Common myeloid progenitor, CD34-positive (primary cell): ENCODE results near the gene CASK.

Experiments
- CTCF ChIA-PET: fragments of 350-600 bp; sonication (Branson Sonifier 250); formaldehyde crosslinking; loops from one replicate; lab custom pipeline; 2021; ENCODE audit warnings: antibody characterized with exemption; lab: Charles Lee
- POLR2A ChIA-PET: fragments of 350-600 bp; sonication (Branson Sonifier 250); formaldehyde crosslinking; loops from one replicate; lab custom pipeline; 2021; ENCODE audit warnings: antibody characterized with exemption; lab: Charles Lee
- DNase-seq, 3 donors: peaks; one replicate each; pipeline versions ENCODE4 v3.0.0 to v3.0.0-alpha.2; 2013
- H3K27ac ChIP-seq, 2 experiments: 1 replicate in 1 of 2; 2 replicates in 1 of 2; pipeline ENCODE4 v1.7.0; 2013; ENCODE audit warnings: inconsistent platforms in 2 of 2, low read length in 2 of 2, mild to moderate bottlenecking in 2 of 2, low read depth in 1 of 2, moderate library complexity in 1 of 2; ENCODE audit not compliant: severe bottlenecking in 2 of 2, insufficient read depth in 1 of 2, poor library complexity in 1 of 2
- H3K27me3 ChIP-seq, 5 experiments: replicated peaks in 2 of 5; 1 replicate in 3 of 5; 2 replicates in 2 of 5; pipeline versions ENCODE4 v1.6.1 to v1.7.0; 2013; ENCODE audit warnings: low read length in 4 of 5, mild to moderate bottlenecking in 2 of 5, moderate library complexity in 2 of 5, inconsistent platforms in 1 of 5; ENCODE audit not compliant: insufficient read depth in 5 of 5, control insufficient read depth in 4 of 5
- H3K36me3 ChIP-seq, 4 experiments: 1 replicate in 2 of 4; 2 replicates in 2 of 4; pipeline versions ENCODE4 v1.6.1 to v1.7.0; 2013; ENCODE audit warnings: low read length in 3 of 4, control low read depth in 1 of 4, mild to moderate bottlenecking in 1 of 4; ENCODE audit not compliant: control insufficient read depth in 4 of 4, insufficient read depth in 4 of 4
- H3K4me1 ChIP-seq, 4 experiments: 1 replicate in 3 of 4; 2 replicates in 1 of 4; pipeline versions ENCODE4 v1.6.1 to v1.7.1; 2013; ENCODE audit warnings: low read length in 3 of 4, mild to moderate bottlenecking in 3 of 4, control low read depth in 1 of 4, inconsistent platforms in 1 of 4, moderate library complexity in 1 of 4; ENCODE audit not compliant: control insufficient read depth in 4 of 4, insufficient read depth in 4 of 4; ENCODE audit errors: control extremely low read depth in 1 of 4
- H3K4me3 ChIP-seq, 7 experiments: 1 replicate in 4 of 7; 2 replicates in 3 of 7; pipeline versions ENCODE4 v1.5.1 to v1.7.0; 2013; ENCODE audit warnings: mild to moderate bottlenecking in 7 of 7, low read length in 6 of 7, moderate library complexity in 6 of 7, inconsistent platforms in 2 of 7, low read depth in 2 of 7, control low read depth in 1 of 7; ENCODE audit not compliant: insufficient read depth in 4 of 7, control insufficient read depth in 1 of 7; ENCODE audit errors: extremely low read depth in 1 of 7
- H3K9me3 ChIP-seq, 5 experiments: 1 replicate in 4 of 5; 2 replicates in 1 of 5; pipeline versions ENCODE4 v1.6.1 to v1.7.1; 2013; ENCODE audit warnings: low read length in 4 of 5, mild to moderate bottlenecking in 2 of 5, inconsistent platforms in 1 of 5, low read depth in 1 of 5, moderate library complexity in 1 of 5; ENCODE audit not compliant: control insufficient read depth in 4 of 5, insufficient read depth in 2 of 5; ENCODE audit errors: control extremely low read depth in 1 of 5
- WGBS: methylation state at CpG from one replicate; pipeline ENCODE4 v1.1.5; 2013; ENCODE audit not compliant: insufficient coverage; 5-methylcytosine and 5-hydroxymethylcytosine counted together

CASK gene

GRCh38 chrX:41923978-41924683 lies 777 bp upstream of the CASK start:
- no peaks in the 10 kb centered on the region for H3K9me3 ChIP-seq
- 34% methylated on average over 10 of the region's 16 CpGs for WGBS
- H3K4me3 ChIP-seq: peak overlapping the region; percentile 55 to 87 (median 77)
- H3K27ac ChIP-seq: no peak overlapping the region
- H3K27me3 ChIP-seq: peaks cover 0 to 13% (median 0%) of the 10 kb centered on the region in 5 experiments
- CTCF ChIA-PET: no interaction called here
- no peaks in the 10 kb centered on the region for H3K36me3 ChIP-seq
- peak in 2 of 3 donors; percentile 10 to 35 for DNase-seq
- POLR2A ChIA-PET: no interaction called here
- peaks cover 11 to 13% (median 12%) of the 10 kb centered on the region in 4 experiments for H3K4me1 ChIP-seq

DNA sequence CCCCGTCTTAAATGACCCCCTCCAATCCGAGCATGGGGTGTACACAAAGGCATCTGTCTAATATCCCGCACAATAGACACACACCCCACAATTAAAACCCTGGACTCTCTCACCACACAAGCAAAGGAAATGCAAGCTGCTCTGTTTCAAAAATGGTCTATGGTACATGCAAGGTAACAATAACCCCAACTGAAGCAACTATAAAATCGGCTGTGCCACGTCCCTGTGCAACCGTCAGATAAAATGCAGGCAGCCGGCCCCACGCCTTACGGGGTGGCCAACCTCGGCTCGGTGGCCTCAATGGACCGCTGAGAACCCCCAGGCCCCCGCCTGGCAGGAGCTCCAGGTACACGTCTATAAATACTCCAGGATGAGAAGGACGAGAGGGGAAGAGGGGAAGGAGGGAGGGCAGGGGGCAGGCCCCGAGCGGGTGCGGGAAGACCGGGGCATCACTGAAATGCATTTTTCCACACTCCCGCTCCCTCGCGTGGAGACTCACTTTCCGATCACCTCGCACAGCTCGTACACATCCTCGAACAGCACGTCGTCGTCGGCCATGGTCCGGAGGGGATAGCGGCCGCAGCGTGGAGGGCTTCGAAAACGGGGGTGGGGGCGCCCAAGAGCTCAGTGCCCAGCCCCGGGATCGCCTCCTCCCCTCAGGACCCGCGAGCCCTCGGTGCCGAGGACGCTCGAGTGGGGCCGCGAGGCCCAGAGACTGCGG lies 763 bp downstream of the CASK start:
- Histone ChIP-seq H3K9me3 (no peaks in the 10 kb centered on the region), H3K4me3 (peak overlapping the region; percentile 44 to 87 (median 70)), H3K36me3 (no peaks in the 10 kb centered on the region), H3K27me3 (peaks cover 0 to 15% (median 0%) of the 10 kb centered on the region in 5 experiments), H3K4me1 (peaks cover 11 to 13% (median 12%) of the 10 kb centered on the region in 4 experiments), H3K27ac (no peak overlapping the region)
- CTCF ChIA-PET: interaction anchor here (0.6 kb wide), 1 partner anchor 75 kb away, joined by 3 read pairs; no protein-coding TSS in a partner anchor
- POLR2A ChIA-PET: no interaction called here
- 29% methylated on average over 29 of the region's 48 CpGs for WGBS
- peak in 2 of 3 donors; percentile 15 to 31 for DNase-seq

- Histone ChIP-seq H3K4me1 (peaks cover 11 to 13% (median 12%) of the 10 kb centered on the region in 4 experiments), H3K4me3 (peak overlapping the region in 6 of 7 experiments; percentile 53 to 87 (median 72)), H3K9me3 (no peaks in the 10 kb centered on the region), H3K27ac (no peak overlapping the region), H3K27me3 (peaks cover 0 to 18% (median 0%) of the 10 kb centered on the region in 5 experiments), H3K36me3 (no peaks in the 10 kb centered on the region)
- WGBS: 31% methylated on average over 11 of the region's 13 CpGs
- CTCF ChIA-PET: interaction anchor here (0.6 kb wide), 1 partner anchor 74 kb away, joined by 3 read pairs; no protein-coding TSS in a partner anchor
- POLR2A ChIA-PET: no interaction called here
- DNase-seq: peak in 2 of 3 donors; percentile 40 to 56
These were observed 1.6 kb downstream of the CASK start for GRCh38 chrX:41921492-41922430.

DNA sequence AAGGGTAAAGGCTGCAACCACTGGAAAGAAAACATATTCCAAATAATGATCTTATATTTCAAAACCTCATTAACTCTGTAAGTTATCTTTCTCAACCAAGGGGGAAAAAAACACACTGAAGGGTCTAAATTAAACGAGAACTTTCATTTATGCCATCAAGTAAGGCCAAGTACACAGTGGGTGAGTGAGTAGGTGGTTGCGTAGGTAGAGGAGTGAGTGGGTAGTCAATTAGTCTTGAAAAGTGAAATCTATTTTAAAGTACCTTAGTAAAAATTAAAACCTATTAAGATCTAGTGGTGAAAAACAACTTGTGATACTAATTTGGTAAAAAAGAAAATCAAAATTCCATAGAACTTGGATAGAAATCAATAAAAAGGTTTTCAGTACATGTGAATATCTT lies 3.5 kb downstream of the CASK start:
- H3K36me3 ChIP-seq: no peaks in the 10 kb centered on the region
- H3K9me3 ChIP-seq: no peaks in the 10 kb centered on the region
- no peak overlapping the region for H3K4me3 ChIP-seq
- peaks cover 11 to 13% (median 12%) of the 10 kb centered on the region in 4 experiments for H3K4me1 ChIP-seq
- peaks cover 0 to 16% (median 0%) of the 10 kb centered on the region in 5 experiments for H3K27me3 ChIP-seq
- no peak overlapping the region for H3K27ac ChIP-seq
- WGBS: no CpG with 5 or more reads among the region's 2 CpGs
- ChIA-PET CTCF (no interaction called here), POLR2A (no interaction called here)
- DNase-seq: no peak

DNA sequence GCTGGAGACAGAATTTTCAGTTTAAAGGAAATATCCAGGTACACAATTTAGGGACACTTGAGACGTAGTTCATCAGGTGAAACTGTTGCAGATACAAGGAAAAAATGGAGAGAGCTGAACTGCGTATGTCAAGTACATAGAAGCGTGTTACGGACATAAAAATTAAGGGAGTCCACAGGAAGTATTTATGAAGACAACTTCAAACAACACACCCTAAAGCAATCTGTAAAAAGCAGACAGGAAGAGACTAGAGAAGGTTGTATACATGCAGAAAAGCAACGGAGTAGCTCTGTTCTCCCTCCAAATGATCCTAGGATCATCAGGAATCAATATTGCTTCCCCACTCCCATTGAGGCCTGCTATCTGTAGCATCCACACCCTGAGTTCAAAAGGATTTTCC lies 5.8 kb downstream of the CASK start:
- Histone ChIP-seq H3K9me3 (no peaks in the 10 kb centered on the region), H3K27ac (no peak overlapping the region), H3K4me3 (no peak overlapping the region), H3K36me3 (no peaks in the 10 kb centered on the region), H3K27me3 (peaks cover 0 to 6% (median 0%) of the 10 kb centered on the region in 5 experiments), H3K4me1 (peaks cover 7 to 11% (median 8%) of the 10 kb centered on the region in 4 experiments)
- WGBS: 100% methylated on average over 1 of the region's 5 CpGs
- ChIA-PET POLR2A (no interaction called here), CTCF (no interaction called here)
- DNase-seq: no peak

GRCh38 chrX:41913476-41913875 lies 9.9 kb downstream of the CASK start:
- no peaks in the 10 kb centered on the region for H3K9me3 ChIP-seq
- no peak overlapping the region for H3K27ac ChIP-seq
- H3K4me1 ChIP-seq: no peaks in the 10 kb centered on the region
- peaks cover 0 to 5% (median 0%) of the 10 kb centered on the region in 5 experiments for H3K27me3 ChIP-seq
- CTCF ChIA-PET: no interaction called here
- no peak overlapping the region for H3K4me3 ChIP-seq
- POLR2A ChIA-PET: no interaction called here
- no peaks in the 10 kb centered on the region for H3K36me3 ChIP-seq
- no peak for DNase-seq
- WGBS: no CpG with 5 or more reads among the region's 1 CpG
